ENCODE measurements around the gene PLXND1. TPM values are rescaled to one million over a fixed set of nuclear protein-coding genes. Genes with fewer than 3 reads are reported as not detected.
"Not testable (repeated sequence)": the region's sequence is repeated elsewhere in the genome, so short reads cannot be mapped to it uniquely, and the experiment has no call there.

Gene PLXND1
- polyA plus RNA-seq, 3 donors = 30.1 to 266 (median 131) TPM

- H3K27ac ChIP-seq (ENCODE audit: low read depth, low read length) = no peak within 1 kb of the TSS
- 91 to 94% (median 93%) methylated on average over 18 of the region's 18 CpGs for WGBS, 3 donors
Measured at GRCh38 chr3:129528589-129529100, 77.8 kb downstream of the PLXND1 start, which contains the start of gene RHO. Gene RHO, plus strand, starts transcription at chr3:129528639. Its CDS starts 95 bp downstream, at chr3:129528734.

- no peak overlapping the region for H3K27ac ChIP-seq (ENCODE audit: low read depth, low read length)
Measured at GRCh38 chr3:129527262-129527661, 79.2 kb downstream of the PLXND1 start.

GRCh38 chr3:129526121-129526900 lies 80.2 kb downstream of the PLXND1 start:
- H3K27ac ChIP-seq (ENCODE audit: low read depth, low read length) = no peak overlapping the region
- WGBS, 3 donors = 78 to 86% (median 81%) methylated on average over 12 of the region's 12 CpGs

More at GRCh38 chr3:129527262-129527661, 79.2 kb downstream of the PLXND1 start:
- WGBS, 3 donors = 92 to 93% (median 92%) methylated on average over 11 of the region's 11 CpGs

GRCh38 chr3:129525341-129525968 lies 81.0 kb downstream of the PLXND1 start:
- H3K27ac ChIP-seq (ENCODE audit: low read depth, low read length) = no peak overlapping the region
- WGBS, 3 donors = 74 to 80% (median 79%) methylated on average over 8 of the region's 8 CpGs

- WGBS, 3 donors = 75 to 90% (median 85%) methylated on average over 4 of the region's 4 CpGs
- no peak overlapping the region for H3K27ac ChIP-seq (ENCODE audit: low read depth, low read length)
Measured at GRCh38 chr3:129524081-129524480, 82.4 kb downstream of the PLXND1 start.

- no peak overlapping the region for H3K27ac ChIP-seq (ENCODE audit: low read depth, low read length)
- WGBS, 3 donors = 90 to 93% (median 92%) methylated on average over 5 of the region's 5 CpGs
Measured at GRCh38 chr3:129522953-129523352, 83.5 kb downstream of the PLXND1 start.

GRCh38 chr3:129521611-129522010 lies 84.9 kb downstream of the PLXND1 start:
- WGBS, 3 donors = 76 to 82% (median 81%) methylated on average over 8 of the region's 8 CpGs

GRCh38 chr3:129520960-129521359 lies 85.5 kb downstream of the PLXND1 start:
- H3K27ac ChIP-seq (ENCODE audit: low read depth, low read length) = no peak overlapping the region
- WGBS, 3 donors = 70 to 87% (median 82%) methylated on average over 4 of the region's 4 CpGs

More at GRCh38 chr3:129521611-129522010, 84.9 kb downstream of the PLXND1 start:
- no peak overlapping the region for H3K27ac ChIP-seq (ENCODE audit: low read depth, low read length)

GRCh38 chr3:129519896-129520715 lies 86.4 kb downstream of the PLXND1 start:
- WGBS, 3 donors = 92 to 94% (median 92%) methylated on average over 15 of the region's 15 CpGs
- H3K27ac ChIP-seq (ENCODE audit: low read depth, low read length) = no peak overlapping the region

GRCh38 chr3:129519449-129519848 lies 87.0 kb downstream of the PLXND1 start:
- H3K27ac ChIP-seq (ENCODE audit: low read depth, low read length) = no peak overlapping the region
- 95 to 97% (median 97%) methylated on average over 10 of the region's 10 CpGs for WGBS, 3 donors

GRCh38 chr3:129518581-129518980 lies 87.9 kb downstream of the PLXND1 start:
- no peak overlapping the region for H3K27ac ChIP-seq (ENCODE audit: low read depth, low read length)
- 96 to 98% (median 98%) methylated on average over 8 of the region's 8 CpGs for WGBS, 3 donors

- 78 to 89% (median 84%) methylated on average over 8 of the region's 8 CpGs for WGBS, 3 donors
- H3K27ac ChIP-seq (ENCODE audit: low read depth, low read length) = no peak overlapping the region
Measured at GRCh38 chr3:129518038-129518561, 88.4 kb downstream of the PLXND1 start.

- WGBS, 3 donors = 85 to 92% (median 90%) methylated on average over 7 of the region's 7 CpGs
- no peak overlapping the region for H3K27ac ChIP-seq (ENCODE audit: low read depth, low read length)
Measured at GRCh38 chr3:129517516-129517915, 89.0 kb downstream of the PLXND1 start.

- not testable (repeated sequence) for H3K27ac ChIP-seq (ENCODE audit: low read depth, low read length)
- WGBS, 3 donors = 91 to 94% (median 93%) methylated on average over 7 of the region's 7 CpGs
Measured at GRCh38 chr3:129515821-129516432, 90.5 kb downstream of the PLXND1 start.

- WGBS, 3 donors = 90 to 94% (median 93%) methylated on average over 15 to 18 of the region's 25 CpGs
Measured at GRCh38 chr3:129515108-129515820, 91.2 kb downstream of the PLXND1 start.

GRCh38 chr3:129514563-129514962 lies 91.9 kb downstream of the PLXND1 start:
- 95 to 97% (median 96%) methylated on average over 6 of the region's 6 CpGs for WGBS, 3 donors
- H3K27ac ChIP-seq (ENCODE audit: low read depth, low read length) = no peak overlapping the region

More at GRCh38 chr3:129515108-129515820, 91.2 kb downstream of the PLXND1 start:
- not testable (repeated sequence) for H3K27ac ChIP-seq (ENCODE audit: low read depth, low read length)

GRCh38 chr3:129514110-129514509 lies 92.4 kb downstream of the PLXND1 start:
- WGBS, 3 donors = 92 to 98% (median 95%) methylated on average over 10 of the region's 10 CpGs
- H3K27ac ChIP-seq (ENCODE audit: low read depth, low read length) = no peak overlapping the region

Data from adipose tissue (tissue), 3 donors.